CD14-positive monocyte (primary cell): Measurements from ENCODE around the gene KCTD2. TPM values are rescaled to one million over a fixed set of nuclear protein-coding genes. Genes with fewer than 3 reads are reported as not detected.

ENCODE experiments used
- DNase-seq, 3 donors: peaks; one replicate each; pipeline ENCODE4 v3.0.0-alpha.2; 2011 to 2022
- H2AFZ ChIP-seq: 2 replicates; pipeline ENCODE4 v1.6.0; 2012; ENCODE audit warnings: mild to moderate bottlenecking, low read depth, low read length, inconsistent platforms; ENCODE audit not compliant: insufficient read depth, poor library complexity, severe bottlenecking
- H3K27ac ChIP-seq, 2 donors: 1 replicate in 1 of 2; 2 replicates in 1 of 2; pipeline ENCODE4 v1.5.1; 2012 to 2013; ENCODE audit warnings: low read length in 2 of 2, control low read depth in 1 of 2, inconsistent platforms in 1 of 2, low read depth in 1 of 2, mild to moderate bottlenecking in 1 of 2
- H3K27me3 ChIP-seq, 2 donors: one replicate each; pipeline versions ENCODE4 v1.6.0 to v1.6.1; 2011 to 2013; ENCODE audit warnings: low read length in 2 of 2; ENCODE audit not compliant: control insufficient read depth in 2 of 2, insufficient read depth in 2 of 2
- H3K36me3 ChIP-seq, 2 donors: replicated peaks in 1 of 2; 1 replicate in 1 of 2; 2 replicates in 1 of 2; pipeline versions ENCODE4 v1.5.1 to v1.6.1; 2012 to 2013; ENCODE audit warnings: low read length in 2 of 2, control low read depth in 1 of 2, inconsistent platforms in 1 of 2, mild to moderate bottlenecking in 1 of 2; ENCODE audit not compliant: insufficient read depth in 2 of 2, control insufficient read depth in 1 of 2
- H3K4me1 ChIP-seq, 2 donors: 1 replicate in 1 of 2; 2 replicates in 1 of 2; pipeline versions ENCODE4 v1.5.1 to v1.6.1; 2012 to 2013; ENCODE audit warnings: low read length in 2 of 2, control low read depth in 1 of 2, inconsistent platforms in 1 of 2, mild to moderate bottlenecking in 1 of 2, moderate library complexity in 1 of 2; ENCODE audit not compliant: insufficient read depth in 2 of 2, control insufficient read depth in 1 of 2
- H3K4me2 ChIP-seq: replicated peaks from 2 replicates; pipeline ENCODE3; 2012; ENCODE audit warnings: low read length, moderate library complexity, mild to moderate bottlenecking; ENCODE audit not compliant: poor library complexity, severe bottlenecking; ENCODE audit errors: extremely low read depth
- H3K4me3 ChIP-seq, 3 experiments: fragments of 200-600 bp in 1 of 3; sonication (generic) in 1 of 3; replicated peaks in 1 of 3; 1 replicate in 2 of 3; 2 replicates in 1 of 3; pipeline ENCODE4 v1.5.1; 2011 to 2013; ENCODE audit warnings: low read length in 3 of 3, mild to moderate bottlenecking in 3 of 3, control low read depth in 2 of 3, low read depth in 2 of 3, inconsistent platforms in 1 of 3, moderate library complexity in 1 of 3
- H3K79me2 ChIP-seq: 2 replicates; pipeline ENCODE4 v1.6.0; 2012; ENCODE audit warnings: mild to moderate bottlenecking, control low read depth, inconsistent platforms, low read length, moderate library complexity; ENCODE audit not compliant: insufficient read depth
- H3K9ac ChIP-seq: 2 replicates; pipeline ENCODE4 v1.6.0; 2017; ENCODE audit warnings: low read length, mild to moderate bottlenecking; ENCODE audit not compliant: insufficient read depth, poor library complexity, severe bottlenecking
- H3K9me3 ChIP-seq, 2 donors: replicated peaks in 1 of 2; 1 replicate in 1 of 2; 2 replicates in 1 of 2; pipeline versions ENCODE4 v1.5.1 to v1.6.1; 2012 to 2013; ENCODE audit warnings: low read length in 2 of 2, control low read depth in 1 of 2; ENCODE audit not compliant: control insufficient read depth in 1 of 2, insufficient read depth in 1 of 2
- H4K20me1 ChIP-seq: 2 replicates; pipeline ENCODE4 v1.6.0; 2012; ENCODE audit warnings: mild to moderate bottlenecking, low read length, control low read depth, moderate library complexity; ENCODE audit not compliant: insufficient read depth
- H3K27ac Mint-ChIP-seq, 7 donors: one replicate each; pipeline ENCODE4 v1.8.0; 2020; ENCODE audit warnings: mild to moderate bottlenecking in 7 of 7, mixed read lengths in 7 of 7, moderate library complexity in 6 of 7, inconsistent platforms in 2 of 7
- H3K27me3 Mint-ChIP-seq, 3 donors: one replicate each; pipeline ENCODE4 v1.8.0; 2021 to 2022; ENCODE audit warnings: low read depth in 3 of 3, mild to moderate bottlenecking in 3 of 3, mixed read lengths in 3 of 3, moderate library complexity in 3 of 3, inconsistent platforms in 1 of 3
- H3K36me3 Mint-ChIP-seq, 2 donors: one replicate each; pipeline ENCODE4 v1.8.0; 2020; ENCODE audit warnings: mixed read lengths in 2 of 2, inconsistent platforms in 1 of 2, mild to moderate bottlenecking in 1 of 2
- H3K4me1 Mint-ChIP-seq: one replicate; pipeline ENCODE4 v1.8.0; 2020; ENCODE audit warnings: mild to moderate bottlenecking, mixed read lengths
- H3K4me3 Mint-ChIP-seq, 2 donors: one replicate each; pipeline ENCODE4 v1.8.0; 2020; ENCODE audit warnings: mild to moderate bottlenecking in 2 of 2, mixed read lengths in 2 of 2, moderate library complexity in 1 of 2
- H3K9me3 Mint-ChIP-seq, 7 donors: one replicate each; pipeline ENCODE4 v1.8.0; 2020 to 2022; ENCODE audit warnings: mixed read lengths in 7 of 7, mild to moderate bottlenecking in 6 of 7, moderate library complexity in 6 of 7, inconsistent platforms in 2 of 7
- whole genome bisulfite sequencing: methylation state at CpG from one replicate; pipeline ENCODE4 v1.1.5; 2013; ENCODE audit warnings: missing lambda C conversion rate; ENCODE audit not compliant: insufficient coverage; 5-methylcytosine and 5-hydroxymethylcytosine counted together
- intact Hi-C, 2 donors: fragments of 100-400 bp; cut with micrococcal nuclease; formaldehyde crosslinking; loops; one replicate each; pipeline versions ENCODE4 v1.15.0 to v1.15.1; 2023
- polyA plus RNA-seq, 3 donors: library from polyadenylated mRNA; depleted of rRNA in 1 of 3; unstranded in 2 of 3; stranded (reverse) in 1 of 3; fragments of 300-500 nt in 2 of 3; fragments of >200 nt in 1 of 3; fragmentation: Illumina TruSeq in 2 of 3; gene quantifications; 1 replicate in 2 of 3; 2 replicates in 1 of 3; pipeline ENCODE4 v1.2.3, GENCODE V29; 2012 to 2021
- TF ChIP-seq, protein P1 (sequence below): fragments of 200-600 bp; IDR thresholded peaks from one replicate; pipeline ENCODE4 v1.8.0; 2022; ENCODE audit warnings: antibody characterized with exemption, mild to moderate bottlenecking

Gene KCTD2
- polyA plus RNA-seq, 3 donors: 2.8 to 17.0 (median 2.9) TPM

DNA sequence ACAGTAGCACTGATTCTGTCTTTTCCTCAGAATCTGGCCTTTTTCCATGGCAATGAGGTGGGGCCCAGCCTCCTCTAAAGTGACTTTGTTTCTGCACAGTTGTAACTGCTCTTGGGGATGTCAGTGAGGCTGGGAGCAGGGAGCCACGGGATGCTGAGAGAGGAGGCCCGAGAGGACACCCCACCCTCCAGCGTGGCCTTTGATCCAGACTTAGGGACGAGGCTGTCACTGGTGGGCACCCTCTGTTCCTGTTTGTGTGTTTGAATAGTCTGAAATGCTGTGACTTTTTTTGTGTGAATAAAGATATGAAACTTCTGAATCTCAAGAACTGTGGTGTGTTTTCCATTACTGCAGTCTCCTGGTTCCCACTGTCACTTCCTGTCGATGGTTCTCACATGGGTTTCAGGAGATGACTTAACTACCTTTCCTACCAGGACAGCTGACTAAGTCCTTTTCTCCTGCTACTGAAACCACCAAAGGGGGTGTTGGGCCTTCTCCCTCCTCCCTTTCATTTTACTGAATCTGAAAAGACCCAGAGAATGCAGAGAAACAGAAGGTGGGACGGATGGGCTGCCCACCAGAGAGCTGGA, 18.6 kb downstream of the KCTD2 start:
- Mint-ChIP-seq H3K27me3 (peaks cover 0 to 3% (median 1%) of the 10 kb centered on the region in 3 donors), H3K36me3 (peaks cover 44 to 48% of the 10 kb centered on the region in 2 donors), H3K4me1 (peaks cover 12% of the 10 kb centered on the region), H3K9me3 (no peaks in the 10 kb centered on the region), H3K27ac (peak overlapping the region in 2 of 7 donors; percentile 18 to 54), H3K4me3 (no peak overlapping the region)
- TF ChIP-seq, protein P1, sequence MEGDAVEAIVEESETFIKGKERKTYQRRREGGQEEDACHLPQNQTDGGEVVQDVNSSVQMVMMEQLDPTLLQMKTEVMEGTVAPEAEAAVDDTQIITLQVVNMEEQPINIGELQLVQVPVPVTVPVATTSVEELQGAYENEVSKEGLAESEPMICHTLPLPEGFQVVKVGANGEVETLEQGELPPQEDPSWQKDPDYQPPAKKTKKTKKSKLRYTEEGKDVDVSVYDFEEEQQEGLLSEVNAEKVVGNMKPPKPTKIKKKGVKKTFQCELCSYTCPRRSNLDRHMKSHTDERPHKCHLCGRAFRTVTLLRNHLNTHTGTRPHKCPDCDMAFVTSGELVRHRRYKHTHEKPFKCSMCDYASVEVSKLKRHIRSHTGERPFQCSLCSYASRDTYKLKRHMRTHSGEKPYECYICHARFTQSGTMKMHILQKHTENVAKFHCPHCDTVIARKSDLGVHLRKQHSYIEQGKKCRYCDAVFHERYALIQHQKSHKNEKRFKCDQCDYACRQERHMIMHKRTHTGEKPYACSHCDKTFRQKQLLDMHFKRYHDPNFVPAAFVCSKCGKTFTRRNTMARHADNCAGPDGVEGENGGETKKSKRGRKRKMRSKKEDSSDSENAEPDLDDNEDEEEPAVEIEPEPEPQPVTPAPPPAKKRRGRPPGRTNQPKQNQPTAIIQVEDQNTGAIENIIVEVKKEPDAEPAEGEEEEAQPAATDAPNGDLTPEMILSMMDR: no peak
- no peaks in the 10 kb centered on the region for H3K9me3 ChIP-seq
- no peak overlapping the region for H3K4me2 ChIP-seq
- H2AFZ ChIP-seq: no peak overlapping the region
- peaks cover 37 to 47% of the 10 kb centered on the region in 2 donors for H3K36me3 ChIP-seq
- H3K79me2 ChIP-seq: no peaks in the 10 kb centered on the region
- no peak overlapping the region for H3K27ac ChIP-seq
- H3K4me1 ChIP-seq: peaks cover 7 to 9% of the 10 kb centered on the region in 2 donors
- intact Hi-C loops: no loop called here
- no peak overlapping the region for H3K4me3 ChIP-seq
- WGBS: 54% methylated on average over 5 of the region's 6 CpGs
- H3K9ac ChIP-seq: no peak overlapping the region
- no peaks in the 10 kb centered on the region for H4K20me1 ChIP-seq
- no peak for DNase-seq
- H3K27me3 ChIP-seq: no peaks in the 10 kb centered on the region

DNA sequence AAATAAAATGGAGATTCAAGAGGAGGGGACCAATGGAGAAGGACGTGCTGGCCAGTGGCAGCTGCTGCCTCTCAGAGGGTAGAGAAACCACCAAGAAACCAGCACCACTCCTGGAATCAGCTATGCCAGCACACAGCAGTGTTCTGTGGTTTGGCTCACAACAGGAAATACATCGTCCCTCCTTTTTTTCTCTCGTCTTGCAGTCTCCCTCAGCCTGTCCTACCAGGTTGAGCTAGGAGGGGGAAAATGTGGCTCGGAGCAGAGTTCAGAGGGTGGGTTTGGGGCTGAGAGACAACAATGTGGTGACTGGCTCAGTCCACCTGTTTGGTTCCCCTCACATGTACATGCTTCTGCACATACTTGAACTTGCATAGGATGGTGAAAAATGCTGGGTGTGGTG, 20.8 kb downstream of the KCTD2 start:
- Mint-ChIP-seq H3K27me3 (peaks cover 0 to 3% (median 1%) of the 10 kb centered on the region in 3 donors), H3K27ac (peak overlapping the region in 1 of 7 donors; percentile 37), H3K4me1 (peaks cover 12% of the 10 kb centered on the region), H3K36me3 (peaks cover 23 to 26% of the 10 kb centered on the region in 2 donors), H3K9me3 (no peaks in the 10 kb centered on the region), H3K4me3 (no peak overlapping the region)
- no peaks in the 10 kb centered on the region for H3K27me3 ChIP-seq
- no peak for DNase-seq
- H3K4me2 ChIP-seq: no peak overlapping the region
- H2AFZ ChIP-seq: no peak overlapping the region
- intact Hi-C loops: no loop called here
- no peaks in the 10 kb centered on the region for H3K9me3 ChIP-seq
- no CpG with 5 or more reads among the region's 4 CpGs for WGBS
- H3K4me1 ChIP-seq: peaks cover 7 to 9% of the 10 kb centered on the region in 2 donors
- no peak overlapping the region for H3K27ac ChIP-seq
- no peak overlapping the region for H3K4me3 ChIP-seq
- H3K79me2 ChIP-seq: no peaks in the 10 kb centered on the region
- TF ChIP-seq, protein P1: no peak
- peaks cover 21 to 25% of the 10 kb centered on the region in 2 donors for H3K36me3 ChIP-seq
- no peak overlapping the region for H3K9ac ChIP-seq
- no peaks in the 10 kb centered on the region for H4K20me1 ChIP-seq
